DOHH2 (cell line): ENCODE results near the gene GOLT1A.

Experiments used
- CTCF ChIP-seq: fragments of 200-600 bp; sonication (generic); IDR thresholded peaks from one replicate; pipeline ENCODE4 v1.5.1; 2014; ENCODE audit warnings: antibody characterized with exemption, mild to moderate bottlenecking, low read depth, low read length; ENCODE audit not compliant: poor library complexity, severe bottlenecking
- EZH2phosphoT487 ChIP-seq: fragments of 200-600 bp; sonication (generic); IDR thresholded peaks from 2 replicates; pipeline ENCODE4 v1.6.1; 2017; ENCODE audit warnings: borderline replicate concordance, mild to moderate bottlenecking, antibody characterized with exemption, low read length, moderate library complexity, mixed read lengths

- TF ChIP-seq CTCF, result no peak
- TF ChIP-seq EZH2phosphoT487, result no peak
These were observed 36.1 kb upstream of the GOLT1A start for GRCh38 chr1:204249736-204250427.
